Placental epithelial cell (primary cell): ENCODE measurements around the gene FBLN1. TPM values are rescaled to one million over a fixed set of nuclear protein-coding genes. Genes with fewer than 3 reads are reported as not detected.

ENCODE experiments used
- small RNA-seq: library from RNA; depleted of rRNA; stranded (forward); fragments of <200 nt; gene quantifications from one replicate; pipeline ENCODE3, GENCODE V24; 2012
- total RNA-seq: library from RNA; depleted of rRNA; stranded (reverse); fragments of >200 nt; gene quantifications from 2 replicates; pipeline ENCODE4 v1.2.3, GENCODE V29; 2012

Gene FBLN1, protein sequence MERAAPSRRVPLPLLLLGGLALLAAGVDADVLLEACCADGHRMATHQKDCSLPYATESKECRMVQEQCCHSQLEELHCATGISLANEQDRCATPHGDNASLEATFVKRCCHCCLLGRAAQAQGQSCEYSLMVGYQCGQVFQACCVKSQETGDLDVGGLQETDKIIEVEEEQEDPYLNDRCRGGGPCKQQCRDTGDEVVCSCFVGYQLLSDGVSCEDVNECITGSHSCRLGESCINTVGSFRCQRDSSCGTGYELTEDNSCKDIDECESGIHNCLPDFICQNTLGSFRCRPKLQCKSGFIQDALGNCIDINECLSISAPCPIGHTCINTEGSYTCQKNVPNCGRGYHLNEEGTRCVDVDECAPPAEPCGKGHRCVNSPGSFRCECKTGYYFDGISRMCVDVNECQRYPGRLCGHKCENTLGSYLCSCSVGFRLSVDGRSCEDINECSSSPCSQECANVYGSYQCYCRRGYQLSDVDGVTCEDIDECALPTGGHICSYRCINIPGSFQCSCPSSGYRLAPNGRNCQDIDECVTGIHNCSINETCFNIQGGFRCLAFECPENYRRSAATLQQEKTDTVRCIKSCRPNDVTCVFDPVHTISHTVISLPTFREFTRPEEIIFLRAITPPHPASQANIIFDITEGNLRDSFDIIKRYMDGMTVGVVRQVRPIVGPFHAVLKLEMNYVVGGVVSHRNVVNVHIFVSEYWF
- 91.5 and 121 TPM in 2 replicates for total RNA-seq

DNA sequence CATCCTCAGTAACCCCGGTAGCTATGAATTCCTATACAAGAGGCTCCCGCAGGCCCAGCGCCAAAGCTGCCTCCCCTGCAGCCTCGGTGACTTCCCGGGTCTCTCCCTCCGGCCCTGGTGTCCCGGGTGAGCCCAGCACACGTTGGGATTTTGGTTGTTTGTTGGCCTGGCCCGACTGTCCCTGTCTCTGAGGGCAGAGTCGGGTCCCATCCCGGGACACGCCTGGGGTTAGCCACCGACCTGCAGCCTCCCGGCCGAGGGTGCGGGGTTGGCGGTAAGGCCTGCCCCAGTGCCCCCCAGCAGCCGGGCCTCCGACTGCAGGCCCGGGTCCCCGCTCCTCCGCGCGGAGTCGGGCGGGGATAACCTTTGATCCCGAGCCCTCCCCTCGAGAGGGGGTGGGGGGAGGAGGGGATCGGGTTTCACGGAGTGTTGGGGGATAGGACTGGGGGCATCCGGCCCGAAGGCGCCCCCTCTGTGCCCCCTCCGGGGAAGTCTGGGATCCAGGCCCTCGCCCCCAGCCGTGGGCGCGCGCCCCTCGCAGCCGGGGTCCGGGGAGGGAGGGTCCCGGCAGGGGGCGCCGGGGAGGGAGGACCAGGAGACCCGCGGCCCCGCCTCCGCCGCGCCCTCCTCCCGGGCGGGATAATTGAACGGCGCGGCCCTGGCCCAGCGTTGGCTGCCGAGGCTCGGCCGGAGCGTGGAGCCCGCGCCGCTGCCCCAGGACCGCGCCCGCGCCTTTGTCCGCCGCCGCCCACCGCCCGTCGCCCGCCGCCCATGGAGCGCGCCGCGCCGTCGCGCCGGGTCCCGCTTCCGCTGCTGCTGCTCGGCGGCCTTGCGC lies at the start of gene FBLN1:
Gene FBLN1 (plus strand): TSS at position 669 of the 835 bp plus-strand sequence. CDS start 103 bp downstream, at position 772.

Small RNA genes within 50 kb of the gene (small RNA-seq; reads per million reads assigned to genes)
- not detected for gene RNU6-1161P

Other genes starting within 250 kb of the FBLN1 start
- gene UPK3A, start 217.9 kb upstream of the FBLN1 start, total RNA-seq, result not detected in 2 replicates
- gene FAM118A, start 192.9 kb upstream of the FBLN1 start, total RNA-seq, result 10.2 and 18.1 TPM in 2 replicates
- gene SMC1B, start 89.3 kb upstream of the FBLN1 start, total RNA-seq, result under 0.01 TPM in 1 of 2 replicates, not detected in the other
- gene RIBC2, start 89.2 kb upstream of the FBLN1 start, total RNA-seq, result 0.65 and 2.0 TPM in 2 replicates
- 101 and 108 TPM in 2 replicates for gene ATXN10, start 169.0 kb downstream of the FBLN1 start, total RNA-seq